GM10266 (cell line): ENCODE results near the gene MGA.

Experiments
- DNase-seq: peaks from one replicate; pipeline ENCODE4 v3.0.0; 2012; ENCODE audit errors: extremely low spot score
- CTCF ChIP-seq: IDR thresholded peaks from 2 replicates; pipeline ENCODE4 v1.5.1; 2012; ENCODE audit warnings: mild to moderate bottlenecking, low read depth; ENCODE audit not compliant: control insufficient read depth, insufficient read depth; ENCODE audit errors: missing control alignments

Gene MGA

GRCh38 chr15:41658689-41659088 lies 1.5 kb upstream of the MGA start:
- no peak for DNase-seq
- TF ChIP-seq CTCF = no peak

- no peak for DNase-seq
- no peak for TF ChIP-seq CTCF
These were observed 1.0 kb upstream of the MGA start for GRCh38 chr15:41659190-41659589.

GRCh38 chr15:41659855-41660234 lies 360 bp upstream of the MGA start:
- no peak for DNase-seq
- TF ChIP-seq CTCF = no peak

- TF ChIP-seq CTCF = no peak
These were observed 893 bp downstream of the MGA start for GRCh38 chr15:41661078-41661517.

GRCh38 chr15:41661518-41662225 lies 1.5 kb downstream of the MGA start:
- no peak for TF ChIP-seq CTCF
- peak; percentile 69 for DNase-seq

More at GRCh38 chr15:41661078-41661517, 893 bp downstream of the MGA start:
- peak; percentile 16 for DNase-seq

- no peak for DNase-seq
- no peak for TF ChIP-seq CTCF
These were observed 6.2 kb downstream of the MGA start for GRCh38 chr15:41666353-41666920.

- no peak for TF ChIP-seq CTCF
- DNase-seq = no peak
These were observed 9.5 kb downstream of the MGA start for GRCh38 chr15:41669701-41670100.
